H1 (cell line): ENCODE results near the gene PITPNB. TPM values are rescaled to one million over a fixed set of nuclear protein-coding genes. Genes with fewer than 3 reads are reported as not detected.
A peak's percentile ranks its signal among the peaks of the same experiment; 100 is the strongest.

Experiments
- CTCF ChIA-PET: fragments of 300-600 bp; sonication (Branson Sonifier 250); formaldehyde crosslinking; loops from one replicate; lab custom pipeline; 2021; ENCODE audit not compliant: partially characterized antibody; lab: Charles Lee
- POLR2A ChIA-PET: fragments of 300-600 bp; sonication (Branson Sonifier 250); formaldehyde crosslinking; loops from one replicate; lab custom pipeline; 2021; ENCODE audit warnings: inconsistent platforms; ENCODE audit not compliant: partially characterized antibody; lab: Charles Lee
- DNase-seq, 2 experiments: peaks; one replicate each; pipeline versions ENCODE4 v3.0.0 to v3.0.0-alpha.2; 2010 to 2022; ENCODE audit warnings: low spot score in 2 of 2, low read depth in 1 of 2, mixed read lengths in 1 of 2
- FAIRE-seq: peaks from 2 replicates; lab custom pipeline; 2011; peaks lifted over from hg19 to GRCh38; lab: Jason Lieb, UNC
- H2AFZ ChIP-seq: 2 replicates; pipeline ENCODE4 v1.8.1; 2012; ENCODE audit warnings: low read length, inconsistent platforms
- H2AK5ac ChIP-seq: 2 replicates; pipeline ENCODE4 v1.6.1; 2013; ENCODE audit warnings: low read depth, low read length
- H2BK120ac ChIP-seq: replicated peaks from 2 replicates; pipeline ENCODE3; 2013; ENCODE audit warnings: low read depth, low read length, inconsistent platforms
- H2BK12ac ChIP-seq: 2 replicates; pipeline ENCODE4 v1.6.1; 2013; ENCODE audit warnings: low read depth, low read length
- H2BK15ac ChIP-seq: 2 replicates; pipeline ENCODE4 v1.6.1; 2013; ENCODE audit warnings: low read length
- H2BK20ac ChIP-seq: 2 replicates; pipeline ENCODE4 v1.6.1; 2013; ENCODE audit warnings: low read length
- H2BK5ac ChIP-seq: 2 replicates; pipeline ENCODE4 v1.6.1; 2013; ENCODE audit warnings: low read depth, low read length
- H3K14ac ChIP-seq: 2 replicates; pipeline ENCODE4 v1.6.1; 2013; ENCODE audit warnings: inconsistent platforms; ENCODE audit not compliant: insufficient read length
- H3K18ac ChIP-seq: 2 replicates; pipeline ENCODE4 v1.6.1; 2013; ENCODE audit warnings: low read length; ENCODE audit errors: extremely low read depth
- H3K23ac ChIP-seq: 2 replicates; pipeline ENCODE4 v1.6.1; 2013; ENCODE audit warnings: inconsistent platforms; ENCODE audit not compliant: insufficient read length
- H3K23me2 ChIP-seq: 2 replicates; pipeline ENCODE4 v1.6.1; 2013; ENCODE audit warnings: low read depth, low read length
- H3K27ac ChIP-seq: 2 replicates; pipeline ENCODE4 v1.6.1; 2011; ENCODE audit warnings: low read depth, low read length, inconsistent platforms
- H3K27me3 ChIP-seq, 4 experiments: replicated peaks in 1 of 4; 1 replicate in 1 of 4; 2 replicates in 3 of 4; pipeline versions ENCODE4 v1.6.1 to v1.8.1; 2011 to 2013; ENCODE audit warnings: low read length in 3 of 4, mild to moderate bottlenecking in 3 of 4, inconsistent platforms in 2 of 4, mixed read lengths in 2 of 4, moderate library complexity in 1 of 4; ENCODE audit not compliant: control insufficient read depth in 3 of 4, insufficient read depth in 3 of 4; ENCODE audit errors: extremely low read depth in 1 of 4
- H3K36me3 ChIP-seq, 4 experiments: 2 replicates each; pipeline versions ENCODE4 v1.6.1 to v1.8.1; 2011 to 2013; ENCODE audit warnings: mild to moderate bottlenecking in 4 of 4, low read length in 3 of 4, moderate library complexity in 2 of 4, control low read depth in 1 of 4, inconsistent platforms in 1 of 4; ENCODE audit not compliant: insufficient read depth in 4 of 4, control insufficient read depth in 2 of 4
- H3K4ac ChIP-seq: replicated peaks from 2 replicates; pipeline ENCODE3; 2013; ENCODE audit warnings: low read length, low read depth, mixed read lengths, inconsistent platforms; ENCODE audit not compliant: insufficient read length
- H3K4me1 ChIP-seq, 4 experiments: replicated peaks in 1 of 4; 1 replicate in 1 of 4; 2 replicates in 3 of 4; pipeline versions ENCODE4 v1.6.1 to v1.8.1; 2011 to 2013; ENCODE audit warnings: low read length in 3 of 4, inconsistent platforms in 2 of 4, mixed read lengths in 1 of 4; ENCODE audit not compliant: insufficient read depth in 4 of 4, control insufficient read depth in 3 of 4
- H3K4me2 ChIP-seq, 2 experiments: 2 replicates each; pipeline versions ENCODE4 v1.6.1 to v1.8.1; 2011 to 2013; ENCODE audit warnings: low read depth in 2 of 2, low read length in 2 of 2, control low read depth in 1 of 2, inconsistent platforms in 1 of 2, mild to moderate bottlenecking in 1 of 2; ENCODE audit not compliant: insufficient read depth in 1 of 2
- H3K4me3 ChIP-seq, 4 experiments: fragments of 200-600, 300-600 bp in 1 of 4; sonication (generic), shearing (Covaris generic), sonication (Bioruptor Twin) in 1 of 4; 2 replicates each; pipeline versions ENCODE4 v1.5.1 to v1.8.1; 2011 to 2016; ENCODE audit warnings: low read length in 4 of 4, low read depth in 3 of 4, control low read depth in 2 of 4, inconsistent platforms in 2 of 4, mild to moderate bottlenecking in 2 of 4, mixed read lengths in 1 of 4, moderate library complexity in 1 of 4; ENCODE audit not compliant: insufficient read depth in 2 of 4; ENCODE audit errors: extremely low read depth in 1 of 4
- H3K56ac ChIP-seq: replicated peaks from 2 replicates; pipeline ENCODE3; 2013; ENCODE audit warnings: low read depth, mild to moderate bottlenecking, mixed read lengths, low read length, inconsistent platforms; ENCODE audit not compliant: insufficient read length
- H3K79me1 ChIP-seq: 2 replicates; pipeline ENCODE4 v1.6.1; 2013; ENCODE audit warnings: low read depth, low read length, control low read depth
- H3K79me2 ChIP-seq, 2 experiments: 2 replicates each; pipeline versions ENCODE4 v1.6.1 to v1.8.1; 2012 to 2013; ENCODE audit warnings: low read length in 2 of 2, mild to moderate bottlenecking in 2 of 2, inconsistent platforms in 1 of 2; ENCODE audit not compliant: insufficient read depth in 2 of 2, control insufficient read depth in 1 of 2
- H3K9ac ChIP-seq, 4 experiments: replicated peaks in 1 of 4; 1 replicate in 1 of 4; 2 replicates in 3 of 4; pipeline versions ENCODE4 v1.6.1 to v1.8.1; 2011 to 2013; ENCODE audit warnings: low read depth in 3 of 4, low read length in 3 of 4, control low read depth in 2 of 4, mild to moderate bottlenecking in 2 of 4, moderate library complexity in 2 of 4, inconsistent platforms in 1 of 4; ENCODE audit errors: extremely low read depth in 1 of 4
- H3K9me3 ChIP-seq, 2 experiments: 2 replicates each; pipeline versions ENCODE4 v1.6.1 to v1.8.1; 2012 to 2013; ENCODE audit warnings: mild to moderate bottlenecking in 2 of 2, moderate library complexity in 2 of 2, control low read depth in 1 of 2, inconsistent platforms in 1 of 2, low read depth in 1 of 2, low read length in 1 of 2, mixed read lengths in 1 of 2; ENCODE audit not compliant: insufficient read depth in 2 of 2
- H4K20me1 ChIP-seq, 2 experiments: replicated peaks in 1 of 2; 2 replicates each; pipeline versions ENCODE3 to v1.8.1; 2011 to 2013; ENCODE audit warnings: inconsistent platforms in 2 of 2, low read length in 2 of 2, mild to moderate bottlenecking in 1 of 2; ENCODE audit not compliant: insufficient read depth in 2 of 2, control insufficient read depth in 1 of 2
- H4K5ac ChIP-seq: 2 replicates; pipeline ENCODE4 v1.6.1; 2013; ENCODE audit warnings: low read length, low read depth, mixed read lengths, inconsistent platforms; ENCODE audit not compliant: insufficient read length
- H4K8ac ChIP-seq: 2 replicates; pipeline ENCODE4 v1.8.0; 2013; ENCODE audit warnings: mild to moderate bottlenecking, moderate library complexity, low read length, inconsistent platforms; ENCODE audit not compliant: insufficient read depth; ENCODE audit errors: extremely low read depth
- H4K91ac ChIP-seq: replicated peaks from 2 replicates; pipeline ENCODE3; 2013; ENCODE audit warnings: low read length, mixed read lengths, inconsistent platforms; ENCODE audit not compliant: insufficient read length
- CTCF ChIP-seq, 3 experiments: IDR thresholded peaks; 1 replicate in 2 of 3; 2 replicates in 1 of 3; pipeline versions ENCODE4 v1.5.1 to v1.6.1; 2011; ENCODE audit warnings: low read length in 3 of 3, mild to moderate bottlenecking in 3 of 3, inconsistent platforms in 2 of 3, low read depth in 1 of 3, moderate library complexity in 1 of 3; ENCODE audit not compliant: insufficient read depth in 1 of 3; ENCODE audit errors: control extremely low read depth in 1 of 3
- KDM1A ChIP-seq: fragments of 200-600, 300-600 bp; sonication (generic); IDR thresholded peaks from 2 replicates; pipeline ENCODE4 v1.7.1; 2016; ENCODE audit warnings: mild to moderate bottlenecking, low read length, borderline replicate concordance
- KDM4A ChIP-seq: IDR thresholded peaks from one replicate; pipeline ENCODE4 v1.7.1; 2012; ENCODE audit warnings: low read depth, mild to moderate bottlenecking, moderate library complexity, low read length, inconsistent platforms; ENCODE audit not compliant: severe bottlenecking
- POLR2AphosphoS5 ChIP-seq: IDR thresholded peaks from 2 replicates; pipeline ENCODE4 v1.6.1; 2011; ENCODE audit warnings: low read depth, low read length
- RAD21 ChIP-seq, 2 experiments: IDR thresholded peaks in 1 of 2; conservative IDR thresholded peaks in 1 of 2; 2 replicates each; pipeline ENCODE4 v1.6.1; 2011; ENCODE audit warnings: low read depth in 2 of 2, low read length in 2 of 2, improper control_type of control experiment in 1 of 2, inconsistent platforms in 1 of 2, mild to moderate bottlenecking in 1 of 2, moderate library complexity in 1 of 2
- RFX5 ChIP-seq: IDR thresholded peaks from 2 replicates; pipeline ENCODE4 v1.6.1; 2011; ENCODE audit warnings: low read depth, low read length, improper control_type of control experiment, borderline replicate concordance
- WGBS, 2 experiments: shearing (Covaris generic) in 1 of 2; methylation state at CpG; one replicate each; pipeline versions ENCODE4 v1.1.6 to v1.1.7; 2013 to 2015; ENCODE audit warnings: low lambda C conversion rate in 2 of 2, mixed read lengths in 2 of 2, inconsistent platforms in 1 of 2, low coverage in 1 of 2, missing lambda C conversion rate in 1 of 2; ENCODE audit not compliant: insufficient replicate concordance in 2 of 2, insufficient coverage in 1 of 2, insufficient read length in 1 of 2; ENCODE audit errors: extremely low coverage in 1 of 2, missing lambda C conversion rate in 1 of 2; 5-methylcytosine and 5-hydroxymethylcytosine counted together
- polyA plus RNA-seq, 7 experiments: library from polyadenylated mRNA; depleted of rRNA in 3 of 7; stranded (reverse) in 5 of 7; unstranded in 2 of 7; fragments of >200 nt in 5 of 7; fragments of 200-250 nt in 2 of 7; gene quantifications; 1 replicate in 5 of 7; 2 replicates in 1 of 7; 4 replicates in 1 of 7; pipeline versions ENCODE4 v1.2.1 to v1.2.3, GENCODE V29; 2011 to 2013; ENCODE audit warnings: missing spikeins in 2 of 7, mixed read lengths in 2 of 7
- total RNA-seq: library from RNA; stranded (reverse); fragmentation: NEBNext Ultra II Directional; extraction: Animal tissue kit (Norgen Biotek cat#: 25700); gene quantifications from 2 replicates; pipeline ENCODE4 v1.2.1, GENCODE V29; 2021

PITPNB gene
- total and polyA plus RNA-seq, 2 of the 8 experiments (the other 6 are each of a cell fraction or from before 2014, with no cell fraction given), result 24.6 to 89.3 TPM

DNA sequence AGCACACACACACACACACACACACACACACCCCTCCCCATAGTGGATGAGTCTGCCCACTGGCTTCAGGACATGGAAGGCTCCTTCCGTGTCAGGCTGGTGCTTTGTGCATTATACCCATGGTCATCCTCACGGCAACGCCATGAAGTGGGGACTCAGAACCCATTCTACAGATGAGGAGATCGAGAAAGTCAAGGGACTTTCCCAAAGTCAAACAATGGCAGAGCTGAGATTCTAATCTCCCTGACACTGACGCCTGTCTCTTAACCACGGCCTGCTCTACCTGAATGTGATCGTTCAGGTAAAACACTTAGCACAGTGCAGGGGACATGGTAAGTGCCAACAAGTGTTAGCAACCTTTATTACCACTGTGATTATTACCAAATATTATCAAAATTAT is 113.2 kb downstream of the PITPNB start:
- no peak overlapping the region for H3K23ac ChIP-seq
- no peak for FAIRE-seq
- H3K9me3 ChIP-seq, result no peaks in the 10 kb centered on the region
- H3K4me3 ChIP-seq, result no peak overlapping the region
- no peak overlapping the region for H4K91ac ChIP-seq
- no peaks in the 10 kb centered on the region for H4K20me1 ChIP-seq
- H3K23me2 ChIP-seq, result peaks cover 15% of the 10 kb centered on the region
- H3K36me3 ChIP-seq, result no peaks in the 10 kb centered on the region
- H2BK5ac ChIP-seq, result peak overlapping the region; percentile 66; the same call in 1 of the 2 replicates
- H3K14ac ChIP-seq, result no peak overlapping the region
- WGBS, 2 experiments, result 87% methylated on average over 7 of the region's 7 CpGs; no CpG with 5 or more reads in 1 of the 2 experiments
- no peak overlapping the region for H3K27ac ChIP-seq
- H3K4ac ChIP-seq, result no peak overlapping the region
- H3K4me2 ChIP-seq, result no peak overlapping the region
- H2BK20ac ChIP-seq, result no peak overlapping the region
- no peaks in the 10 kb centered on the region for H3K79me1 ChIP-seq
- DNase-seq, result no peak
- peak overlapping the region; percentile 99; the same call in 1 of the 2 replicates for H2BK12ac ChIP-seq
- H3K56ac ChIP-seq, result no peak overlapping the region
- no peaks in the 10 kb centered on the region for H3K79me2 ChIP-seq
- H2AK5ac ChIP-seq, result peak overlapping the region; percentile 92
- ChIA-PET POLR2A (no interaction called here), CTCF (interaction anchor here (0.6 to 1.4 kb wide), 8 partner anchors 9 to 244 kb away, joined by 3 to 4 read pairs (median 3); no protein-coding TSS in a partner anchor)
- no peak overlapping the region for H2BK120ac ChIP-seq
- H3K27me3 ChIP-seq, result peaks cover 13 to 28% (median 25%) of the 10 kb centered on the region in 4 experiments
- no peak overlapping the region for H2AFZ ChIP-seq
- no peak overlapping the region for H4K5ac ChIP-seq
- H3K9ac ChIP-seq, result no peak overlapping the region
- H3K18ac ChIP-seq, result no peak overlapping the region
- TF ChIP-seq KDM4A (no peak), RFX5 (no peak), POLR2AphosphoS5 (no peak), RAD21 (IDR thresholded peaks at IDR 0.05 in 1 of 2, conservative IDR thresholded peaks at IDR 0.05 in 1 of 2; ENCODE audit: low read depth in 2 of 2, low read length in 2 of 2) (no peak), KDM1A (no peak), CTCF (IDR thresholded peaks at IDR 0.05; ENCODE audit: control extremely low read depth in 1 of 3, insufficient read depth in 1 of 3, low read depth in 1 of 3, low read length in 3 of 3) (no peak)
- H3K4me1 ChIP-seq, result peaks cover 4 to 23% (median 11%) of the 10 kb centered on the region in 4 experiments
- H2BK15ac ChIP-seq, result no peak overlapping the region; the same call in 1 of the 2 replicates
- H4K8ac ChIP-seq, result no peak overlapping the region
